Stimulated activated naive CD8-positive, alpha-beta T cell treated with anti-CD3 and anti-CD28 coated beads, Interleukin-15, Interleukin-2, amounts not matched to agents 100 ng/mL and 50 ng/mL, for 24 hours (primary cell): ENCODE data around the gene KAT2B.
"Not testable (repeated sequence)": the region's sequence is repeated elsewhere in the genome, so short reads cannot be mapped to it uniquely, and the experiment has no call there.

Experiments used
- H3K27ac Mint-ChIP-seq: one replicate; pipeline ENCODE4 v1.8.0; 2021; ENCODE audit warnings: mild to moderate bottlenecking, mixed read lengths
- H3K27me3 Mint-ChIP-seq: one replicate; pipeline ENCODE4 v1.8.0; 2021; ENCODE audit warnings: mixed read lengths
- H3K36me3 Mint-ChIP-seq: one replicate; pipeline ENCODE4 v1.8.0; 2021; ENCODE audit warnings: low read depth, mixed read lengths
- H3K4me1 Mint-ChIP-seq: one replicate; pipeline ENCODE4 v1.8.0; 2021; ENCODE audit warnings: low read depth, mixed read lengths
- H3K4me3 Mint-ChIP-seq: one replicate; pipeline ENCODE4 v1.8.0; 2021; ENCODE audit warnings: mild to moderate bottlenecking, mixed read lengths
- H3K9me3 Mint-ChIP-seq: one replicate; pipeline ENCODE4 v1.8.0; 2021; ENCODE audit warnings: mixed read lengths

The KAT2B gene

DNA sequence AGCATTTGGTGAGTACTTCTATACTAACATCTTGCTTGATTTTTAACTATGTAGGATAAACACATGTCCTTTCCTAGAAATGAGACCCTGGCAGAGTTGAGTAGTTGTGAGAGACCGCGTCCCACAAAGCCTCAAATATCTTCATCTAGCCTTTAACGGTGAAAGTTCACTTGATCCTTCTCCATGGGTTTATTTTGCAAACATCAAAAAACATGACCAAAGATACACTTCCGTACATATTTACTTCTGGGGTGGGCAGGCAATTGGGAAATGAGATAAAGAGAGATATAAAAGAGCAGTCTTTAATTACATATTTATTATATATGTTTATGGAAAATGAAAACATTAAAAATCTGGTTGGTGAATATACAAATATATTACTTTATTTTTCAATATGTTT lies 5.2 kb upstream of the KAT2B start:
- Mint-ChIP-seq H3K9me3 (no peaks in the 10 kb centered on the region), H3K27ac (no peak overlapping the region), H3K4me1 (peaks cover 11% of the 10 kb centered on the region), H3K36me3 (no peaks in the 10 kb centered on the region), H3K4me3 (no peak overlapping the region), H3K27me3 (no peaks in the 10 kb centered on the region)

DNA sequence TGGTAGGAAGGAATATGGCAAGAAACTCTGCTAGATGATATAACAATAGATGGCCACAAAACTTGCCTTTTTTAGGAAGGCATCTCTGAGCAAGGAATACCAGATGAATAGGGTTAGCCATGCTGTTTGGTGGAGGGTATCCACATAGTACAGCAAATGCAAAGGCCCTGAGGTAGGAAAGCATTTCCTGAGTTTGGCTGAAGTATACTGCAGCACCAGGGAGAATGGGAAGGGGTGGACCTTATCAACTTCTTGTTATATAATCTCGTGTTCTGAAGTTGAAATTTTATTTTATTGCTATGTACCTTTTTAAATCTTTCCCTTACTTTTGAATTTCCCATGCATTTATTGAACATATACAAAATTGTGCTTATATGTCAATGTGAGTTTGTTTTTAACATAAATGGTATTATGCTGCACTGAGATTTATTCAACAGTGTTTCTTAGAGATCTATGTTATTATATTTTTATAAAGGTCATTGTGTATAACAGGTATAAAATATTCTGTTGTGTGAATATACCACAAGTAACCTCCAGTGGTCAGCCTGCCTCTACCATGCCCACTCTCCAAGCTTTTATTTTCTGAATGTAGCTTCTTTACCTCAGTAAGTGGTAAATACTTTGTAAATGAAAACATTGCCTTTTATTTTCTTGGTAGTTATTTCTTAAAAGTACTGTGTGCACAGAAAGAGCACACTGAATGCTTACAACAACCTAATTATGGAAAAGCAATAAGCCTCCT lies 2.8 kb upstream of the KAT2B start:
- no peak overlapping the region for H3K4me3 Mint-ChIP-seq
- no peaks in the 10 kb centered on the region for H3K27me3 Mint-ChIP-seq
- peaks cover 25% of the 10 kb centered on the region for H3K4me1 Mint-ChIP-seq
- H3K9me3 Mint-ChIP-seq = no peaks in the 10 kb centered on the region
- H3K27ac Mint-ChIP-seq = no peak overlapping the region
- H3K36me3 Mint-ChIP-seq = no peaks in the 10 kb centered on the region

DNA sequence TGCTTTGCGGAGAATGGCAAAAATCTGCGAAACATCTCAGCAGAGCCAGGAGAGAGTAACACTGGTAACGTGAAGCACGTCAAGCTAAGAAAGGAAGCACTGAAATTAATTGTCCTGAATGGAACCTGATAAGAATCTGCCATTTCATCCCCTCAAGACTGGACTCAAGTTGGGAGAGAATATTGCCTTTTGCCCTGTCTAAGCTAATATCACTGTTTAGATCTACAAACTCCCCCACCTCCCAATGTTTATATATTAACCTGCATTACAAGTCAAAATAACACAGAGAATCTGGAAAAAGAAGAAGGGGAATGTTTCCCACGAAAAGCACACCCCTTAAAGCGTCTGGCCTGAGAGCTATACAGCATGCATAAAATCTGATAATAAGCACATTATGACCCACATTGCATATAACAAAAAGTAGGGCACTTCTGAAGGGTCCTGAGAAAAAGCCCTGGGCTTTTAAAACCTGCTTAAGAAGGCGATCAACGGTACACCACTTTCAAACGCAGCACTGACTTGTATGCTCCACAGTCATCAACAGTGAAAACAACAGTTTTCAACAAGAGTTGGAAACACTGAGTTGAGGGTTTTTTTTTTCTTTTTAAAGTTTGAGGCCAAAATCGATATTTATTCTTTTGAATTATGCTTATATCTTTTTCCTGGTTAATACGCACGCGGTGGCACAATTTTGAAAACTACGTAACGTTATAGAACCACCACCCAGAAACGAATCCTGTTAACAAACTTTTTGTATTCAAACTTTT lies 1.4 kb upstream of the KAT2B start:
- Mint-ChIP-seq H3K4me1 (peaks cover 39% of the 10 kb centered on the region), H3K9me3 (no peaks in the 10 kb centered on the region), H3K4me3 (peak overlapping the region; percentile 83), H3K36me3 (no peaks in the 10 kb centered on the region), H3K27ac (peak overlapping the region; percentile 89), H3K27me3 (no peaks in the 10 kb centered on the region)

DNA sequence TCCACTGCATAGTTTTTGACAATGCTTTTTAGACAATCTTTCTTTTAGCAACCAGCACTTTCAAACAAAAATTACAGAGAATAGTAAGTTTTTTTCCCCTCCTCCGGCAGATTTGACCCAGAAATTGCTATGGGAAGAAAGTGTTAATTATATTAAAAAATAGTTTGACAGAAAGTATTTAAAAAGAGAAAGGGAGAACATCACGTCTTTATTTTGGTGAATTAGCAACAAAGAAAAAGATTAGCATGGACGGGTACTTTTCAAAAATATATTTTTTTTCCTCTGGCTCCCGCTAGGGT lies 831 bp upstream of the KAT2B start:
- no peaks in the 10 kb centered on the region for H3K27me3 Mint-ChIP-seq
- peak overlapping the region; percentile 89 for H3K27ac Mint-ChIP-seq
- no peaks in the 10 kb centered on the region for H3K9me3 Mint-ChIP-seq
- H3K4me3 Mint-ChIP-seq = peak overlapping the region; percentile 83
- H3K4me1 Mint-ChIP-seq = peaks cover 44% of the 10 kb centered on the region
- H3K36me3 Mint-ChIP-seq = no peaks in the 10 kb centered on the region

DNA sequence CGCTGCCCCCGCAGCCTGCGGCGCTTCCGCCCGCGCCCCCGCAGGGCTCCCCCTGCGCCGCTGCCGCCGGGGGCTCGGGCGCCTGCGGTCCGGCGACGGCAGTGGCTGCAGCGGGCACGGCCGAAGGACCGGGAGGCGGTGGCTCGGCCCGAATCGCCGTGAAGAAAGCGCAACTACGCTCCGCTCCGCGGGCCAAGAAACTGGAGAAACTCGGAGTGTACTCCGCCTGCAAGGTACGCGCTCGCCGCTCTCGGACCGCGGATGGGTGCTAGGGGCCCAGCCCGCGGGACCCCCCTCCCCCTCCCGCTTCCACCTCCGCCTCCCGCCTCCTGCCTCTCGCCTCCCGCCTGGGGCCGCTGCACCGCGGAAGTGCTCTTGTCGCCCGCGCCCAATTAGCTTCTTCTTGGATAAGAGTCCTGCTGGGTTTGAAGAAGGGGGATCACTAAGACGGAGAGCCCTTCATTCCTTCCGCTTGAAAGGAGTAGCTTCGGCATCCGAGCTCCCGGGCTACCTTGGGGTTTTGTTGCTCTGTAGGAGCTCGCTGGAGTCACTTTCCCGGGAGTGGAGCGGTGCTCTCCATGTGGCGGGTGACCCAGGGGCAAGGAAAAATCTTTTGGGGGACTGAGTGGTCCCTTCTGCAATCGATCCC lies 426 bp downstream of the KAT2B start:
- no peaks in the 10 kb centered on the region for H3K9me3 Mint-ChIP-seq
- H3K27me3 Mint-ChIP-seq = no peaks in the 10 kb centered on the region
- no peaks in the 10 kb centered on the region for H3K36me3 Mint-ChIP-seq
- peaks cover 54% of the 10 kb centered on the region for H3K4me1 Mint-ChIP-seq
- H3K27ac Mint-ChIP-seq = peak overlapping the region; percentile 86
- H3K4me3 Mint-ChIP-seq = peak overlapping the region; percentile 91

DNA sequence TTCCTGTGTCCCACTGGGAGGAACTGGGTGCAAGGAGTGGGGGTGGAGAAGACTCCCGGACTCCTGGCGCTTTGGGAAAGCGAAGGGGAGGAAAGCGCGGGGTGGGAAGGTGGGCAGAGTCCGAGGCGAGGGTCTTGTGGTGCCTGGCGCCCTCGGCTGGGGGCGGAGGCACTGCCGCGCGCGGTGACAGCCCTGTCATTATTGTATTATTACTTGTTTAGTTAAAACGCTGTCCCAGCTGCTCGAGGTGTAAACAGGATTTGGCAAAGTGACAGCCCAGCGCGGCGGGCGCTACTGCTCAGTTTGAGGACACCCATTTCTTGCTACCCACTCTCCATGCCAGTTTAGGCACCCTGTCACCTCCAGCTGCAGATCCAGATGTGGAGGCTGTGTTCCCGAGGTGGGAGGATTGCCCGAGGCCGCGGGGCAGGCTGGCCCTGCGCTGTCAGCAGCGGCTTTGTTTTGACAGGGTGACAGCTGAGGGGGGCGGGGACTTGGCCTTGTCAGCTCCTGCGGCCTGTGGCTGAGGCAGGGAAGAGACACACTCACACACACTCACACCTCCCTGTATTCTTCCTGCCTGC lies 1.0 kb downstream of the KAT2B start:
- Mint-ChIP-seq H3K4me3 (peak overlapping the region; percentile 91), H3K9me3 (no peaks in the 10 kb centered on the region), H3K27me3 (no peaks in the 10 kb centered on the region), H3K4me1 (peaks cover 59% of the 10 kb centered on the region), H3K27ac (peak overlapping the region; percentile 86), H3K36me3 (no peaks in the 10 kb centered on the region)

DNA sequence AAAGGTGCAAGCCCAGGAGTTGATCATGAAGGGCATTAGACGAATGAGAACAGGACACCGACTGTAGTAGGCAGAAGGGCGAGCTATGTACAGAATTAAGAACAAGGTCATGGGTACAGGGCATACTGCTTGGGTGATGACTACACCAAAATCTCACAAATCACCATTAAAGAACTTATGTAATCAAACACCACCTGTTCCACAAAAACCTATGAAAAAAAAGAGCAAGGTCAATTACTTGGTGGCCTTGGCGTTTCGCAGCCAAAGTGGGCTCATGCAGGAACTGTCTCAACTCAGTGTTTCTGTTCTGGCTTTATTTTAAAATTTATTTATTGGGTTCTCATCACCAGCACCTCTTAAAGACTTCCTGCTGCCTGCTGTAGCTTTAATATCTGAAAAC lies 2.1 kb downstream of the KAT2B start:
- Mint-ChIP-seq H3K9me3 (no peaks in the 10 kb centered on the region), H3K4me1 (peaks cover 68% of the 10 kb centered on the region), H3K36me3 (no peaks in the 10 kb centered on the region), H3K27me3 (no peaks in the 10 kb centered on the region), H3K27ac (peak overlapping the region; percentile 10), H3K4me3 (peak overlapping the region; percentile 91)

DNA sequence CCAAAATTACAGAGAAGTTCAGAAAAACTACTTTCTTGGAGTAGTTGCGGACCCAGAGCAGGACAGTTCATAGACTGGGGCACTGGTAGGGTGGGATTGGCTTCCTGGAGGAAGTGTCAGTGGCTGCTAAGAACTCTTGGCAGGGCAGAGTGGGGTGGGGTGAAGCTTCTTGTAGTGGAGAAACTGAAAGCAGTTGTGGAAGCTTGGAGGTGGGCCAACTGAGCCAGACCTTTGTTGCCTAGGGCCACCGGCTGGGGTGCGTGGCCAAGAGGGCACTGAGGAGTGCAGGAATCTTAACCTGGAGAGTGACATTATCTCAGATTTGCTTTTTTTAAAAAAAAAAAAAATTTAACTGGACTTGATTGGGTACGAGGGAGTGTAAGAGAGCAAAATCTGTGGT lies 3.1 kb downstream of the KAT2B start:
- Mint-ChIP-seq H3K27me3 (no peaks in the 10 kb centered on the region), H3K9me3 (no peaks in the 10 kb centered on the region), H3K27ac (peak overlapping the region; percentile 83), H3K4me3 (peak overlapping the region; percentile 84), H3K4me1 (peaks cover 74% of the 10 kb centered on the region), H3K36me3 (no peaks in the 10 kb centered on the region)

DNA sequence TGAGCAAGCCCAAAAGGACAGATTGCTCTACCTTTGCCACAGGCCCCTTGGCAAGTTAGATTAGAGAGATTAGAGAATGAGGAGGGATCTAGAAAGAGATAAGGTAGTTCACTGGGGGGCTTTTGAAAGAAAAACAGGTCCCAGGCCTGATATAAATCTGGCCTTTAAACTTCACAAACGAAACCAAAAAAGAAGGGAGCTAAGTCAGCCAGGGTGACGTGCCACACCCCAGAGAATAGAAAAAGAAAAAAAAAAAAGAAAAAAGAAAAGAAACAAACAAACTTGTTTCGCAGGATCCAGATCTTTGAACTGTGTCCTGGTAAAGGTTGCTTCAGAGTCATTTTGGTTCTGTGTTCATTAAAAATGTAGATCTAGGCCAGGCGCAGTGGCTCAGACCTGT lies 3.6 kb downstream of the KAT2B start:
- Mint-ChIP-seq H3K27ac (peak overlapping the region; percentile 83), H3K36me3 (no peaks in the 10 kb centered on the region), H3K4me3 (peak overlapping the region; percentile 84), H3K4me1 (peaks cover 74% of the 10 kb centered on the region), H3K27me3 (no peaks in the 10 kb centered on the region), H3K9me3 (no peaks in the 10 kb centered on the region)

DNA sequence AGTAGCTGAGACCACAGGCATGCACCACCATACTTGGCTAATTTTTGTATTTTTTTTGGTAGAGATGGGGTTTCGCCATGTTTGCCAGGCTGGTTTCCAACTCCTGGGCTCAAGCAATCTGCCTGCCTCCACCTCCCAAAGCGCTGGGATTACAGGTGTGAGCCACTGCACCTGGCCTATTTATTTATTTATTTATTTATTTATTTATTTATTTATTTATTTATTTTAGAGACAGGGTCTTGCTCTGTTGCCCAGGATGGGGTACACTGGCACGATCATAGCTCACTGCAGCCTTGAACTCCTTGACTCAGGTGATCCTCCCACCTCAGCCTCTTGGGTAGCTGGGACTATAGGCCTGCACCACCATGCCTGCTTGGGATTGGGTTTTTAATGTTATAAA lies 4.9 kb downstream of the KAT2B start:
- H3K36me3 Mint-ChIP-seq, H3K27me3 Mint-ChIP-seq, H3K27ac Mint-ChIP-seq, H3K4me3 Mint-ChIP-seq, H3K9me3 Mint-ChIP-seq: not testable (repeated sequence)
- peaks cover 82% of the 10 kb centered on the region for H3K4me1 Mint-ChIP-seq

DNA sequence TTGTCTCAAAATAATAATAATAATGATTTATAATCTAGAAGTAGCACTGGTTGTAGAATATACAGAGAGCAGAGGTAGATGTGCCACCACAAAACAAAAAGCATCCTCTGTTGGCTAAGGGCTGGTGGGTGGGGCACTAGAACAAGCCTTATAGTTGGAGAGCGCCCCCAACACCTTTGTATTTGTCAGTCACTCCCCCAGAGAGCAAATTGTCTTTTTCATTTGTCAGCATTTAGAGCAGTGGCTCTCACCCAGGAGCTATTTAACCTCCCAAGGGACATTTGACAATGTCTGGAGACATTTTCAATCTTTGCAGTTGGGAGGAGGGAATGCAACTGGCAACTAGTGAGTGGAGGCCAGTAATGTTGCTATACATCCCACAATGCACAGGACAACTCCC lies 6.3 kb downstream of the KAT2B start:
- Mint-ChIP-seq H3K36me3 (no peaks in the 10 kb centered on the region), H3K27ac (no peak overlapping the region), H3K27me3 (no peaks in the 10 kb centered on the region), H3K4me1 (peaks cover 92% of the 10 kb centered on the region), H3K9me3 (no peaks in the 10 kb centered on the region), H3K4me3 (no peak overlapping the region)

DNA sequence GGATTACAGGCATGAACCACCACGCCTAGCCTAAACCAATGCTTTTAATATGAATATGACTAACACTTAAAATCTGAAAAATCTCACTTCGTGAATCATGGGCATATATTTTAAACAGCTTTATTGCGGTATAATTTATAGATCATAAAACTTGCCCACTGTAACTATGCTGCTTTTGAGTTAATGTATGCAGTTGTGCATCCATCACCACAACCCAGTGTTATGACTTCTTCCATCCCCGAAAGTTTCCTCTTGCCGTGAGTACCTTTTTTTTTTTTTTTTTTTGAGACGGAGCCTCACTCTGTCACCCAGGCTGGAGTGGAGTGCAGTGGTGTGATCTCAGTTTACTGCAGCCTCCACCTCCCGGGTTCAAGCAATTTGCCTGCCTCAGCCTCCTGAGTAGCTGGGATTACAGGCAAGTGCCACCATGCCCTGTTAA lies 7.1 kb downstream of the KAT2B start:
- Mint-ChIP-seq H3K9me3 (no peaks in the 10 kb centered on the region), H3K36me3 (no peaks in the 10 kb centered on the region), H3K27ac (peak overlapping the region; percentile 76), H3K4me3 (no peak overlapping the region), H3K4me1 (peaks cover 92% of the 10 kb centered on the region), H3K27me3 (no peaks in the 10 kb centered on the region)

DNA sequence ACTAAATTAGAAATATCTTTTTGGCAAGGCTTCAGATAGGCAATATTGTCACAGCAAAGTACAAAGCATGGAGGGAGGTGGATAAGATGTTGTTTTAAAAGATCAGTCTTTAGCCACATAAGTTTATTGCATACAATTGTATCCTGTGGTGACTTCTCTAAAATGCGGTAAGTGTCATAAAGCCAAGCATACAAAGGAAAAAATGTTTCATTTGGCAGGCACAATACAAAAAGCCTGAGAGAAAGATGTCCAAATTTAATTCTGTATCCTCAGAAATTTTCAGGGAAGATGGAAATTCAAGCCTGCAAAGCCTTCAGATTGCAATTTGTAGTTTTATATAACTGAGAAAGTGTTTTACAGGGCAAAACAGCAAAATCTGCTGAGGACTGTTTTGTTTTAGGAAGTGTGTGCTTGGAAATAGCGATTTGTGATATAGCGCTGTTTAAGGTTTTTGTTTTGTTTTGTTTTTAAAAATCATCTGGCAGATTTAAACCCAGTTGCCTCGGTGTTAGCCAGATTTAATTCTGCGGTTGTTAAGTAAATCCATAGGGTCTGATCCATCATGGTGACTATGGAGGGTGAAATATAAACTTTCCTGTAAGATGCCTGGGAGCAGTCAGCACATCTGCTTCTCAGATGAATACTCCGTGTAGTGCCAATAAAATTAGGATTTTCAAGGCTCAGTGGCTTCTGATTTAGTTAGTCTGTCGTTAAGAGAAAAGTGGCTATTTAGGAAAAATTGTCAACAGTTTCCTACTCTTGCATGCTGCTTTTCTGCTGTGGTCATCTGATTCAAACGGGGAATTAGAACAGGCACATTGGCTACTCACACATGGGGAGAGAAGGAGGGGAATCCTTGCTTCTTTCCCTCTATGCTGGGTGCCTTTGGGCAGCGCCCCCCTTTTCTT lies 8.0 kb downstream of the KAT2B start:
- H3K4me3 Mint-ChIP-seq = peak overlapping the region; percentile 20
- H3K36me3 Mint-ChIP-seq = no peaks in the 10 kb centered on the region
- no peaks in the 10 kb centered on the region for H3K27me3 Mint-ChIP-seq
- peak overlapping the region; percentile 16 for H3K27ac Mint-ChIP-seq
- no peaks in the 10 kb centered on the region for H3K9me3 Mint-ChIP-seq
- H3K4me1 Mint-ChIP-seq = peaks cover 91% of the 10 kb centered on the region

DNA sequence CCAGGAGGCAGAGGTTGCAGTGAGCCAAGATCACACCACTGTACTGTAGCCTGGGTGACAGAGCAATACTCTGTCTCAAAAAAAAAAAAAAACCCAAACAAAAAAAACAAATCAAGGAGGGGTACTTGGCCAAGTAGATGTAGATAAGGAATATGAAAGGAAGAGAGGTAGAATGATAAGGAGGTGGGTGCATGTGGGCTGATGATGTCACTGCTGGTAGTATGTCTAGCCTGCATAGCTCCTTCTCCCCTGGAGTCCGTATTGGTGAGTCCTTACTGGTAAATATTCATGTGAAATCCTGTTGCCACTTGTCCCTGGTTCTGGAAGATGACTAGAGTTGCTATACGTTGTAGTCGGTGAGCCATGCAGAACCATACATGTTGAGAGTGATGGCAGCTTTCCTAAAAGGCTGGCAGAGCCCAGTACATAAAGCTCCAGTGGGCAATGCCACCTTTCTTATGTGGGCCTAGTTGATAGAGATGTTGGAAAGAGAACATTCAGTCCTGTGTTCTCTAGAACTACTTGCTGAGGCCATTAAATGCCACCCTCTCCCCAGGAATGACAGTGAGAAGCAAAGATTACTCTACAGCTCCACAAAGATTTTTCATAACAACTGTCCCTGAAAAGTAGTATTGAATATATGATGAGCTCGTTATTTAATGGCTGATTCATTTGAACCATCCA lies 11.0 kb downstream of the KAT2B start:
- Mint-ChIP-seq H3K4me1 (peaks cover 67% of the 10 kb centered on the region), H3K4me3 (no peak overlapping the region), H3K9me3 (no peaks in the 10 kb centered on the region), H3K36me3 (no peaks in the 10 kb centered on the region), H3K27me3 (no peaks in the 10 kb centered on the region), H3K27ac (peak overlapping the region; percentile 13)
